HEK293 (cell line): ENCODE measurements around the gene REEP6.
A peak's percentile ranks its signal among the peaks of the same experiment; 100 is the strongest.

Experiments used
- GLI2 ChIP-seq: fragments of 450-650 bp; formaldehyde crosslinking; IDR thresholded peaks from 2 replicates; pipeline ENCODE4; 2017; ENCODE audit warnings: missing biosample characterization, missing genetic modification characterization, low read depth, borderline replicate concordance
- GLIS2 ChIP-seq: fragments of 450-650 bp; formaldehyde crosslinking; IDR thresholded peaks from 2 replicates; pipeline ENCODE4 v1.5.1; 2016; ENCODE audit warnings: missing biosample characterization, missing genetic modification characterization
- SCRT1 ChIP-seq: fragments of 450-650 bp; formaldehyde crosslinking; IDR thresholded peaks from 2 replicates; pipeline ENCODE4 v1.5.1; 2016; ENCODE audit warnings: missing biosample characterization, missing genetic modification characterization, borderline replicate concordance
- TCF7L2 ChIP-seq: IDR thresholded peaks from 2 replicates; pipeline ENCODE4 v1.6.1; 2011; ENCODE audit warnings: low read depth, mild to moderate bottlenecking, inconsistent platforms, low read length, moderate library complexity, borderline replicate concordance
- YY2 ChIP-seq: fragments of 450-650 bp; formaldehyde crosslinking; IDR thresholded peaks from 2 replicates; pipeline ENCODE4 v1.5.1; 2016; ENCODE audit warnings: missing biosample characterization, missing genetic modification characterization
- ZBTB7A ChIP-seq: fragments of 450-650 bp; formaldehyde crosslinking; IDR thresholded peaks from 2 replicates; pipeline ENCODE4 v1.5.1; 2016; ENCODE audit warnings: low read depth, missing biosample characterization, missing genetic modification characterization
- ZBTB8A ChIP-seq: fragments of 450-650 bp; formaldehyde crosslinking; IDR thresholded peaks from 2 replicates; pipeline ENCODE4 v1.5.1; 2016; ENCODE audit warnings: missing biosample characterization, missing genetic modification characterization
- ZFP37 ChIP-seq: fragments of 450-650 bp; formaldehyde crosslinking; IDR thresholded peaks from 2 replicates; pipeline ENCODE4 v1.5.1; 2016; ENCODE audit warnings: missing biosample characterization, missing genetic modification characterization
- ZFP69B ChIP-seq: fragments of 450-650 bp; formaldehyde crosslinking; IDR thresholded peaks from 2 replicates; pipeline ENCODE4 v1.5.1; 2016; ENCODE audit warnings: missing biosample characterization, missing genetic modification characterization
- ZNF169 ChIP-seq: fragments of 450-650 bp; formaldehyde crosslinking; IDR thresholded peaks from 2 replicates; pipeline ENCODE4 v1.5.1; 2016; ENCODE audit warnings: missing biosample characterization, missing genetic modification characterization
- ZNF184 ChIP-seq: fragments of 450-650 bp; IDR thresholded peaks from 2 replicates; pipeline ENCODE4 v1.5.1; 2018; ENCODE audit warnings: missing biosample characterization, mild to moderate bottlenecking, missing genetic modification characterization
- ZNF274 ChIP-seq, 2 experiments: fragments of 200-500 bp in 1 of 2; fragments of 450-650 bp in 1 of 2; sonication (Bioruptor generic) in 1 of 2; formaldehyde crosslinking in 1 of 2; IDR thresholded peaks; 2 replicates each; pipeline versions ENCODE4 v1.5.1 to v1.6.1; 2014 to 2016; ENCODE audit warnings: borderline replicate concordance in 1 of 2, inconsistent platforms in 1 of 2, low read length in 1 of 2, missing biosample characterization in 1 of 2, missing genetic modification characterization in 1 of 2
- ZNF324 ChIP-seq: fragments of 450-650 bp; formaldehyde crosslinking; IDR thresholded peaks from 2 replicates; pipeline ENCODE4 v1.5.1; 2016; ENCODE audit warnings: missing biosample characterization, missing genetic modification characterization
- ZNF510 ChIP-seq: fragments of 450-650 bp; formaldehyde crosslinking; IDR thresholded peaks from 2 replicates; pipeline ENCODE4 v1.5.1; 2018; ENCODE audit warnings: mild to moderate bottlenecking, missing genetic modification characterization, missing biosample characterization; ENCODE audit not compliant: insufficient replicate concordance
- ZNF521 ChIP-seq: fragments of 450-650 bp; formaldehyde crosslinking; IDR thresholded peaks from 2 replicates; pipeline ENCODE4 v1.5.1; 2017; ENCODE audit warnings: missing biosample characterization, mild to moderate bottlenecking, missing genetic modification characterization
- ZNF555 ChIP-seq: fragments of 450-650 bp; formaldehyde crosslinking; conservative IDR thresholded peaks from 2 replicates; pipeline ENCODE4 v1.5.1; 2017; ENCODE audit warnings: missing biosample characterization, mild to moderate bottlenecking, missing genetic modification characterization, inconsistent platforms
- ZNF654 ChIP-seq: fragments of 450-650 bp; formaldehyde crosslinking; IDR thresholded peaks from 2 replicates; pipeline ENCODE4 v1.5.1; 2016; ENCODE audit warnings: low read depth, missing biosample characterization, missing genetic modification characterization
- ZNF670 ChIP-seq: fragments of 450-650 bp; formaldehyde crosslinking; IDR thresholded peaks from 2 replicates; pipeline ENCODE4 v1.5.1; 2016; ENCODE audit warnings: missing biosample characterization, missing genetic modification characterization, low read depth
- ZXDB ChIP-seq: fragments of 450-650 bp; formaldehyde crosslinking; IDR thresholded peaks from 2 replicates; pipeline ENCODE4 v1.5.1; 2016; ENCODE audit warnings: missing biosample characterization, missing genetic modification characterization
- TF ChIP-seq, protein P1 (sequence below): fragments of 450-650 bp; formaldehyde crosslinking; conservative IDR thresholded peaks from 2 replicates; pipeline ENCODE4 v1.5.1; 2016; ENCODE audit warnings: low read depth, missing biosample characterization, missing genetic modification characterization
- TF ChIP-seq, protein P2 (sequence below): fragments of 450-650 bp; formaldehyde crosslinking; IDR thresholded peaks from 2 replicates; pipeline ENCODE4 v1.5.1; 2016; ENCODE audit warnings: missing biosample characterization, missing genetic modification characterization, borderline replicate concordance
- TF ChIP-seq, protein P3 (sequence below): fragments of 450-650 bp; formaldehyde crosslinking; IDR thresholded peaks from 2 replicates; pipeline ENCODE4 v1.5.1; 2016; ENCODE audit warnings: missing biosample characterization, missing genetic modification characterization
- TF ChIP-seq, protein P4 (sequence below): fragments of 450-650 bp; formaldehyde crosslinking; IDR thresholded peaks from 2 replicates; pipeline ENCODE4 v1.5.1; 2016; ENCODE audit warnings: missing biosample characterization, missing genetic modification characterization

The REEP6 gene

DNA sequence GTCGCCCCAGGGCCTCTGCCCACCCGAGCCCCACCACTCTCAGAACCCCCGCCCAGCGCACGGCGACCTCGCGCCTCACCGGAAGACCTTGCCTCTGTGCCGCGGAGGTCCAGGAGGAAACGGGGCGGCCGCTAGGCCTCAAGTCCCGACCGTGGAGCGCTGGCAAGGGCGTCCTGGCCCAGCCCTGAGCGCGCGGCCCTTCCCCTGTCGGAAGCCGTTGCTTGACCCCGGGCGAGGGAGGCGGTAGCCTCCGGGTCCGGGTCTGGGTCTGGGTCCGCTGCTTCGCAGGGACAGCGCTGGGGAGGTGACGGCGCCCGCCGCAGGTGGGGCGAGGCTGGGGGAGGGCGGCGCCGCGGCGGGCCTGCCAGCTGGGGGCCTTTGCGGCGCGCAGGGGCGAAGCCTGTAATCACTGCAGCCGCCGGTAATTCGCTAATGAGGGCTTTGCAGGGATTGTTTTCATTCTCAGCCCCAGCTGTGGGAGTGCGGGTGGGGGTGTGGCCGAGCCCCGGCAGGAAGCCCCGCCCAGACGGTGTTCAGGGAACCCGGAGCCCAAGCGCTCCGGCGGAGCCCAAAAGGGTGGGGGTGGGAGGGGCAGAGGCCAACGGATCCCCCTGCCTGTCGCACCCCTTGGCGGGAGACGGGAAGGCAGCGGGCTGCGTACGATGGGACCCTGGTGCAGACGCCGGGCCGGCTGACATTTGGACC, 20.5 kb upstream of the REEP6 start (continued):
- TF ChIP-seq, protein P1, sequence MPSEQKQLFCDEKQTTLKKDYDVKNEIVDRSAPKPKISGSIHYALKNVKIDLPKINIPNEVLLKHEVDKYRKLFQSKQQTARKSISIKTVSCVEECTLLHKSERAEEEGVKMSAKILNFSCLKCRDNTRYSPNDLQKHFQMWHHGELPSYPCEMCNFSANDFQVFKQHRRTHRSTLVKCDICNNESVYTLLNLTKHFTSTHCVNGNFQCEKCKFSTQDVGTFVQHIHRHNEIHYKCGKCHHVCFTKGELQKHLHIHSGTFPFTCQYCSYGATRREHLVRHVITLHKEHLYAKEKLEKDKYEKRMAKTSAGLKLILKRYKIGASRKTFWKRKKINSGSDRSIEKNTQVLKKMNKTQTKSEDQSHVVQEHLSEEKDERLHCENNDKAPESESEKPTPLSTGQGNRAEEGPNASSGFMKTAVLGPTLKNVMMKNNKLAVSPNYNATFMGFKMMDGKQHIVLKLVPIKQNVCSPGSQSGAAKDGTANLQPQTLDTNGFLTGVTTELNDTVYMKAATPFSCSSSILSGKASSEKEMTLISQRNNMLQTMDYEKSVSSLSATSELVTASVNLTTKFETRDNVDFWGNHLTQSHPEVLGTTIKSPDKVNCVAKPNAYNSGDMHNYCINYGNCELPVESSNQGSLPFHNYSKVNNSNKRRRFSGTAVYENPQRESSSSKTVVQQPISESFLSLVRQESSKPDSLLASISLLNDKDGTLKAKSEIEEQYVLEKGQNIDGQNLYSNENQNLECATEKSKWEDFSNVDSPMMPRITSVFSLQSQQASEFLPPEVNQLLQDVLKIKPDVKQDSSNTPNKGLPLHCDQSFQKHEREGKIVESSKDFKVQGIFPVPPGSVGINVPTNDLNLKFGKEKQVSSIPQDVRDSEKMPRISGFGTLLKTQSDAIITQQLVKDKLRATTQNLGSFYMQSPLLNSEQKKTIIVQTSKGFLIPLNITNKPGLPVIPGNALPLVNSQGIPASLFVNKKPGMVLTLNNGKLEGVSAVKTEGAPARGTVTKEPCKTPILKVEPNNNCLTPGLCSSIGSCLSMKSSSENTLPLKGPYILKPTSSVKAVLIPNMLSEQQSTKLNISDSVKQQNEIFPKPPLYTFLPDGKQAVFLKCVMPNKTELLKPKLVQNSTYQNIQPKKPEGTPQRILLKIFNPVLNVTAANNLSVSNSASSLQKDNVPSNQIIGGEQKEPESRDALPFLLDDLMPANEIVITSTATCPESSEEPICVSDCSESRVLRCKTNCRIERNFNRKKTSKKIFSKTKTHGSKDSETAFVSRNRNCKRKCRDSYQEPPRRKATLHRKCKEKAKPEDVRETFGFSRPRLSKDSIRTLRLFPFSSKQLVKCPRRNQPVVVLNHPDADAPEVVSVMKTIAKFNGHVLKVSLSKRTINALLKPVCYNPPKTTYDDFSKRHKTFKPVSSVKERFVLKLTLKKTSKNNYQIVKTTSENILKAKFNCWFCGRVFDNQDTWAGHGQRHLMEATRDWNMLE (tag by site-specific recombination), result no peak
- peak; percentile 91 for TF ChIP-seq ZBTB7A (tag by site-specific recombination)
- TF ChIP-seq, protein P2, sequence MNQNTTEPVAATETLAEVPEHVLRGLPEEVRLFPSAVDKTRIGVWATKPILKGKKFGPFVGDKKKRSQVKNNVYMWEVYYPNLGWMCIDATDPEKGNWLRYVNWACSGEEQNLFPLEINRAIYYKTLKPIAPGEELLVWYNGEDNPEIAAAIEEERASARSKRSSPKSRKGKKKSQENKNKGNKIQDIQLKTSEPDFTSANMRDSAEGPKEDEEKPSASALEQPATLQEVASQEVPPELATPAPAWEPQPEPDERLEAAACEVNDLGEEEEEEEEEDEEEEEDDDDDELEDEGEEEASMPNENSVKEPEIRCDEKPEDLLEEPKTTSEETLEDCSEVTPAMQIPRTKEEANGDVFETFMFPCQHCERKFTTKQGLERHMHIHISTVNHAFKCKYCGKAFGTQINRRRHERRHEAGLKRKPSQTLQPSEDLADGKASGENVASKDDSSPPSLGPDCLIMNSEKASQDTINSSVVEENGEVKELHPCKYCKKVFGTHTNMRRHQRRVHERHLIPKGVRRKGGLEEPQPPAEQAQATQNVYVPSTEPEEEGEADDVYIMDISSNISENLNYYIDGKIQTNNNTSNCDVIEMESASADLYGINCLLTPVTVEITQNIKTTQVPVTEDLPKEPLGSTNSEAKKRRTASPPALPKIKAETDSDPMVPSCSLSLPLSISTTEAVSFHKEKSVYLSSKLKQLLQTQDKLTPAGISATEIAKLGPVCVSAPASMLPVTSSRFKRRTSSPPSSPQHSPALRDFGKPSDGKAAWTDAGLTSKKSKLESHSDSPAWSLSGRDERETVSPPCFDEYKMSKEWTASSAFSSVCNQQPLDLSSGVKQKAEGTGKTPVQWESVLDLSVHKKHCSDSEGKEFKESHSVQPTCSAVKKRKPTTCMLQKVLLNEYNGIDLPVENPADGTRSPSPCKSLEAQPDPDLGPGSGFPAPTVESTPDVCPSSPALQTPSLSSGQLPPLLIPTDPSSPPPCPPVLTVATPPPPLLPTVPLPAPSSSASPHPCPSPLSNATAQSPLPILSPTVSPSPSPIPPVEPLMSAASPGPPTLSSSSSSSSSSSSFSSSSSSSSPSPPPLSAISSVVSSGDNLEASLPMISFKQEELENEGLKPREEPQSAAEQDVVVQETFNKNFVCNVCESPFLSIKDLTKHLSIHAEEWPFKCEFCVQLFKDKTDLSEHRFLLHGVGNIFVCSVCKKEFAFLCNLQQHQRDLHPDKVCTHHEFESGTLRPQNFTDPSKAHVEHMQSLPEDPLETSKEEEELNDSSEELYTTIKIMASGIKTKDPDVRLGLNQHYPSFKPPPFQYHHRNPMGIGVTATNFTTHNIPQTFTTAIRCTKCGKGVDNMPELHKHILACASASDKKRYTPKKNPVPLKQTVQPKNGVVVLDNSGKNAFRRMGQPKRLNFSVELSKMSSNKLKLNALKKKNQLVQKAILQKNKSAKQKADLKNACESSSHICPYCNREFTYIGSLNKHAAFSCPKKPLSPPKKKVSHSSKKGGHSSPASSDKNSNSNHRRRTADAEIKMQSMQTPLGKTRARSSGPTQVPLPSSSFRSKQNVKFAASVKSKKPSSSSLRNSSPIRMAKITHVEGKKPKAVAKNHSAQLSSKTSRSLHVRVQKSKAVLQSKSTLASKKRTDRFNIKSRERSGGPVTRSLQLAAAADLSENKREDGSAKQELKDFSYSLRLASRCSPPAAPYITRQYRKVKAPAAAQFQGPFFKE (tag by site-specific recombination), result no peak
- peak; percentile 62; the same call in 1 of the 2 replicates for TF ChIP-seq TCF7L2
- TF ChIP-seq ZNF521 (tag by site-specific recombination), result no peak
- no peak for TF ChIP-seq ZNF324 (tag by site-specific recombination)
- no peak for TF ChIP-seq ZNF555
- TF ChIP-seq, protein P3, sequence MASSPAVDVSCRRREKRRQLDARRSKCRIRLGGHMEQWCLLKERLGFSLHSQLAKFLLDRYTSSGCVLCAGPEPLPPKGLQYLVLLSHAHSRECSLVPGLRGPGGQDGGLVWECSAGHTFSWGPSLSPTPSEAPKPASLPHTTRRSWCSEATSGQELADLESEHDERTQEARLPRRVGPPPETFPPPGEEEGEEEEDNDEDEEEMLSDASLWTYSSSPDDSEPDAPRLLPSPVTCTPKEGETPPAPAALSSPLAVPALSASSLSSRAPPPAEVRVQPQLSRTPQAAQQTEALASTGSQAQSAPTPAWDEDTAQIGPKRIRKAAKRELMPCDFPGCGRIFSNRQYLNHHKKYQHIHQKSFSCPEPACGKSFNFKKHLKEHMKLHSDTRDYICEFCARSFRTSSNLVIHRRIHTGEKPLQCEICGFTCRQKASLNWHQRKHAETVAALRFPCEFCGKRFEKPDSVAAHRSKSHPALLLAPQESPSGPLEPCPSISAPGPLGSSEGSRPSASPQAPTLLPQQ (tag by site-specific recombination), result no peak; the same call in 1 of the 2 replicates
- 0 out of 2 replicates have a peak, but pooled peaks have one; percentile 16 for TF ChIP-seq ZFP37
- TF ChIP-seq ZNF184 (tag by site-specific recombination), result peak; percentile 84; the same call in 1 of the 2 replicates
- peak; percentile 73 for TF ChIP-seq ZXDB (tag by site-specific recombination)
- peak; percentile 90 for TF ChIP-seq ZBTB8A (tag by site-specific recombination)
- TF ChIP-seq GLIS2, result peak; percentile 41
- TF ChIP-seq ZNF169 (tag by site-specific recombination), result no peak
- TF ChIP-seq, protein P4, sequence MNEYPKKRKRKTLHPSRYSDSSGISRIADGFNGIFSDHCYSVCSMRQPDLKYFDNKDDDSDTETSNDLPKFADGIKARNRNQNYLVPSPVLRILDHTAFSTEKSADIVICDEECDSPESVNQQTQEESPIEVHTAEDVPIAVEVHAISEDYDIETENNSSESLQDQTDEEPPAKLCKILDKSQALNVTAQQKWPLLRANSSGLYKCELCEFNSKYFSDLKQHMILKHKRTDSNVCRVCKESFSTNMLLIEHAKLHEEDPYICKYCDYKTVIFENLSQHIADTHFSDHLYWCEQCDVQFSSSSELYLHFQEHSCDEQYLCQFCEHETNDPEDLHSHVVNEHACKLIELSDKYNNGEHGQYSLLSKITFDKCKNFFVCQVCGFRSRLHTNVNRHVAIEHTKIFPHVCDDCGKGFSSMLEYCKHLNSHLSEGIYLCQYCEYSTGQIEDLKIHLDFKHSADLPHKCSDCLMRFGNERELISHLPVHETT, result 0 out of 2 replicates have a peak, but pooled peaks have one; percentile 45
- no peak for TF ChIP-seq ZNF510 (tag by site-specific recombination)
- no peak for TF ChIP-seq ZNF654 (tag by site-specific recombination)
- no peak for TF ChIP-seq ZNF274 (IDR thresholded peaks at IDR 0.05; ENCODE audit: low read length)
- no peak for TF ChIP-seq ZNF274 (tag by site-specific recombination; IDR thresholded peaks at IDR 0.05; ENCODE audit: borderline replicate concordance)
- TF ChIP-seq ZNF670, result no peak
- TF ChIP-seq YY2 (tag by site-specific recombination), result no peak
- TF ChIP-seq GLI2, result no peak; the same call in 1 of the 2 replicates
- no peak for TF ChIP-seq SCRT1 (tag by site-specific recombination)
- TF ChIP-seq ZFP69B, result no peak
